H1 (cell line): Measurements from ENCODE around the gene ADGRB3. TPM values are rescaled to one million over a fixed set of nuclear protein-coding genes. Genes with fewer than 3 reads are reported as not detected.

Experiments used
- EGR1 ChIP-seq: IDR thresholded peaks from 2 replicates; pipeline ENCODE4 v1.6.1; 2011; ENCODE audit warnings: low read depth, low read length, borderline replicate concordance
- PHF8 ChIP-seq: fragments of 200-600 bp; sonication (generic); conservative IDR thresholded peaks from 2 replicates; pipeline ENCODE4 v1.7.1; 2012; ENCODE audit warnings: low read depth, mild to moderate bottlenecking, inconsistent platforms, low read length, moderate library complexity
- POLR2AphosphoS5 ChIP-seq: IDR thresholded peaks from 2 replicates; pipeline ENCODE4 v1.6.1; 2011; ENCODE audit warnings: low read depth, low read length
- POU5F1 ChIP-seq: IDR thresholded peaks from 2 replicates; pipeline ENCODE4 v1.6.1; 2011; ENCODE audit warnings: low read depth, mild to moderate bottlenecking, low read length, moderate library complexity
- RBBP5 ChIP-seq: IDR thresholded peaks from 2 replicates; pipeline ENCODE4 v1.7.1; 2012; ENCODE audit warnings: low read depth, mild to moderate bottlenecking, inconsistent platforms, low read length, moderate library complexity, borderline replicate concordance
- RNF2 ChIP-seq: fragments of 200-900, 300-1000 bp; sonication (generic); IDR thresholded peaks from 2 replicates; pipeline ENCODE4 v1.7.1; 2016; ENCODE audit warnings: borderline replicate concordance, low read depth, mild to moderate bottlenecking, antibody characterized with exemption, low read length; ENCODE audit not compliant: poor library complexity, severe bottlenecking; ENCODE audit errors: missing control alignments
- SIX5 ChIP-seq: IDR thresholded peaks from 2 replicates; pipeline ENCODE4 v1.6.1; 2011; ENCODE audit warnings: mild to moderate bottlenecking, low read depth, low read length
- SP4 ChIP-seq: IDR thresholded peaks from 2 replicates; pipeline ENCODE4 v1.6.1; 2012; ENCODE audit warnings: low read length, inconsistent platforms
- TAF1 ChIP-seq: IDR thresholded peaks from 2 replicates; pipeline ENCODE4 v1.6.1; 2011; ENCODE audit warnings: mild to moderate bottlenecking, low read depth, low read length
- TBP ChIP-seq: IDR thresholded peaks from 2 replicates; pipeline ENCODE4 v1.6.1; 2011; ENCODE audit warnings: low read depth, low read length, improper control_type of control experiment
- ZNF274 ChIP-seq: IDR thresholded peaks from 2 replicates; pipeline ENCODE4 v1.7.0; 2012; ENCODE audit warnings: low read length, borderline replicate concordance; ENCODE audit errors: extremely low read depth
- polyA plus RNA-seq, 7 experiments: library from polyadenylated mRNA; depleted of rRNA in 3 of 7; stranded (reverse) in 5 of 7; unstranded in 2 of 7; fragments of >200 nt in 5 of 7; fragments of 200-250 nt in 2 of 7; gene quantifications; 1 replicate in 5 of 7; 2 replicates in 1 of 7; 4 replicates in 1 of 7; pipeline versions ENCODE4 v1.2.1 to v1.2.3, GENCODE V29; 2011 to 2013; ENCODE audit warnings: missing spikeins in 2 of 7, mixed read lengths in 2 of 7
- total RNA-seq: library from RNA; stranded (reverse); fragmentation: NEBNext Ultra II Directional; extraction: Animal tissue kit (Norgen Biotek cat#: 25700); gene quantifications from 2 replicates; pipeline ENCODE4 v1.2.1, GENCODE V29; 2021

The ADGRB3 gene
- total and polyA plus RNA-seq, 2 of the 8 experiments (the other 6 are each of a cell fraction or from before 2014, with no cell fraction given): 0.35 to 1.2 TPM

- TF ChIP-seq POU5F1 (no peak), TBP (no peak), POLR2AphosphoS5 (no peak), SP4 (no peak), TAF1 (no peak), SIX5 (no peak), ZNF274 (no peak), EGR1 (no peak), PHF8 (no peak), RNF2 (no peak), RBBP5 (no peak)
These were observed 16.2 kb downstream of the ADGRB3 start (continued) for GRCh38 chr6:68651011-68651985.
